OCI-LY1 (cell line): Measurements from ENCODE around the gene LRP5.

Source experiments
- H2AFZ ChIP-seq: fragments of 200-600 bp; sonication (generic), shearing (Covaris generic); 2 replicates; pipeline ENCODE4 v1.6.0; 2014; ENCODE audit warnings: antibody characterized with exemption, mild to moderate bottlenecking, low read length
- H3F3A ChIP-seq: fragments of 200-600 bp; sonication (generic), shearing (Covaris generic); 2 replicates; pipeline ENCODE4 v1.6.0; 2014; ENCODE audit warnings: mild to moderate bottlenecking, antibody characterized with exemption, low read length, moderate library complexity; ENCODE audit not compliant: insufficient read depth
- H3K27ac ChIP-seq: fragments of 200-600 bp; sonication (generic); 2 replicates; pipeline ENCODE4 v1.5.1; 2014; ENCODE audit warnings: low read length, mixed run types, mild to moderate bottlenecking, low read depth; ENCODE audit not compliant: poor library complexity, severe bottlenecking
- H3K27me3 ChIP-seq: fragments of 200-600 bp; sonication (generic); 2 replicates; pipeline ENCODE4 v1.6.0; 2014; ENCODE audit warnings: antibody characterized with exemption, mild to moderate bottlenecking, low read length, moderate library complexity; ENCODE audit not compliant: insufficient read depth
- H3K36me3 ChIP-seq: fragments of 200-600 bp; sonication (generic); 2 replicates; pipeline ENCODE4 v1.6.1; 2014; ENCODE audit warnings: mild to moderate bottlenecking, antibody characterized with exemption, low read length, moderate library complexity, mixed read lengths; ENCODE audit not compliant: insufficient read depth
- H3K4me1 ChIP-seq: fragments of 200-600 bp; sonication (generic); 2 replicates; pipeline ENCODE4 v1.5.1; 2014; ENCODE audit warnings: mild to moderate bottlenecking, low read length, moderate library complexity; ENCODE audit not compliant: insufficient read depth, severe bottlenecking
- H3K4me2 ChIP-seq: fragments of 200-600 bp; sonication (generic), shearing (Covaris generic); 2 replicates; pipeline ENCODE4 v1.6.1; 2014; ENCODE audit warnings: low read length
- H3K4me3 ChIP-seq: fragments of 200-600 bp; sonication (generic); 2 replicates; pipeline ENCODE4 v1.5.1; 2014; ENCODE audit warnings: low read length, low read depth, mild to moderate bottlenecking, mixed read lengths; ENCODE audit not compliant: poor library complexity, severe bottlenecking
- H3K79me2 ChIP-seq: fragments of 200-600 bp; shearing (Covaris generic); 2 replicates; pipeline ENCODE4 v1.6.1; 2016; ENCODE audit warnings: mixed run types, low read length, mixed read lengths; ENCODE audit not compliant: insufficient read depth
- H3K9ac ChIP-seq: fragments of 200-600 bp; sonication (generic), shearing (Covaris generic); 2 replicates; pipeline ENCODE4 v1.6.1; 2014; ENCODE audit warnings: mild to moderate bottlenecking, low read length, mixed read lengths
- H3K9me2 ChIP-seq: fragments of 200-600 bp; sonication (generic), shearing (Covaris generic); 2 replicates; pipeline ENCODE4 v1.6.1; 2014; ENCODE audit warnings: low read depth, mild to moderate bottlenecking, low read length, mixed read lengths
- H3K9me3 ChIP-seq: fragments of 200-600 bp; shearing (Covaris generic); 2 replicates; pipeline ENCODE4 v1.6.1; 2014; ENCODE audit warnings: low read length, mixed read lengths
- H4K20me1 ChIP-seq: fragments of 200-600 bp; sonication (generic), shearing (Covaris generic); 2 replicates; pipeline ENCODE4 v1.6.0; 2016; ENCODE audit warnings: mild to moderate bottlenecking, low read length; ENCODE audit not compliant: insufficient read depth
- CTCF ChIP-seq: fragments of 200-600 bp; sonication (generic), shearing (Covaris generic); IDR thresholded peaks from 2 replicates; pipeline ENCODE4 v1.5.1; 2017; ENCODE audit warnings: mild to moderate bottlenecking, antibody characterized with exemption, low read length, moderate library complexity, mixed read lengths
- EZH2 ChIP-seq: fragments of 200-600 bp; sonication (generic), shearing (Covaris generic); IDR thresholded peaks from 2 replicates; pipeline ENCODE4 v1.8.0; 2017; ENCODE audit warnings: borderline replicate concordance, mixed run types, mild to moderate bottlenecking, antibody characterized with exemption, low read length, moderate library complexity, mixed read lengths

LRP5 gene

GRCh38 chr11:68287419-68287818 is 25.0 kb upstream of the LRP5 start:
- Histone ChIP-seq H3K9ac (no peak overlapping the region), H3K27me3 (peaks cover 11% of the 10 kb centered on the region; the same call in 1 of the 2 replicates), H4K20me1 (no peaks in the 10 kb centered on the region), H3K9me3 (peaks cover 16% of the 10 kb centered on the region), H3K79me2 (no peaks in the 10 kb centered on the region), H3K4me2 (no peak overlapping the region), H3F3A (no peaks in the 10 kb centered on the region), H3K36me3 (no peaks in the 10 kb centered on the region; the same call in 1 of the 2 replicates), H3K4me1 (peaks cover 3% of the 10 kb centered on the region), H3K27ac (no peak overlapping the region), H2AFZ (no peak overlapping the region), H3K4me3 (no peak overlapping the region), H3K9me2 (no peaks in the 10 kb centered on the region)
- TF ChIP-seq EZH2 (no peak), CTCF (no peak)

- Histone ChIP-seq H3K4me2 (no peak overlapping the region), H3K79me2 (no peaks in the 10 kb centered on the region), H3K9me2 (no peaks in the 10 kb centered on the region), H4K20me1 (no peaks in the 10 kb centered on the region), H3K27ac (no peak overlapping the region), H3K36me3 (no peaks in the 10 kb centered on the region; the same call in 1 of the 2 replicates), H3K9ac (no peak overlapping the region), H3K4me1 (peaks cover 5% of the 10 kb centered on the region), H3F3A (no peaks in the 10 kb centered on the region), H3K4me3 (no peak overlapping the region), H3K27me3 (peaks cover 11% of the 10 kb centered on the region; the same call in 1 of the 2 replicates), H3K9me3 (peaks cover 16% of the 10 kb centered on the region; the same call in 1 of the 2 replicates), H2AFZ (no peak overlapping the region)
- TF ChIP-seq EZH2 (no peak), CTCF (no peak)
Measured at GRCh38 chr11:68289456-68289855, 22.9 kb upstream of the LRP5 start.

- Histone ChIP-seq H3K36me3 (no peaks in the 10 kb centered on the region; the same call in 1 of the 2 replicates), H2AFZ (no peak overlapping the region)
- TF ChIP-seq CTCF (no peak), EZH2 (no peak)
Measured at GRCh38 chr11:68293708-68294107, 18.7 kb upstream of the LRP5 start.

More at GRCh38 chr11:68293708-68294107, 18.7 kb upstream of the LRP5 start:
- H3K79me2 ChIP-seq = no peaks in the 10 kb centered on the region
- no peak overlapping the region for H3K27ac ChIP-seq
- no peaks in the 10 kb centered on the region for H3F3A ChIP-seq
- no peaks in the 10 kb centered on the region for H3K9me2 ChIP-seq
- H3K9ac ChIP-seq = no peak overlapping the region
- peaks cover 5% of the 10 kb centered on the region for H3K4me1 ChIP-seq
- H3K27me3 ChIP-seq = peaks cover 11% of the 10 kb centered on the region; the same call in 1 of the 2 replicates
- H3K4me3 ChIP-seq = no peak overlapping the region
- peaks cover 9% of the 10 kb centered on the region; the same call in 1 of the 2 replicates for H3K9me3 ChIP-seq
- H4K20me1 ChIP-seq = no peaks in the 10 kb centered on the region
- no peak overlapping the region for H3K4me2 ChIP-seq
